ENCODE results near the gene USP43.

GRCh38 chr17:9676084-9676483 is 30.8 kb downstream of the USP43 start:
- TF ChIP-seq POLR2A (IDR thresholded peaks at IDR 0.05) (no peak), POLR2AphosphoS5 (IDR thresholded peaks at IDR 0.05) (no peak)
- TF ChIP-seq, protein P1, sequence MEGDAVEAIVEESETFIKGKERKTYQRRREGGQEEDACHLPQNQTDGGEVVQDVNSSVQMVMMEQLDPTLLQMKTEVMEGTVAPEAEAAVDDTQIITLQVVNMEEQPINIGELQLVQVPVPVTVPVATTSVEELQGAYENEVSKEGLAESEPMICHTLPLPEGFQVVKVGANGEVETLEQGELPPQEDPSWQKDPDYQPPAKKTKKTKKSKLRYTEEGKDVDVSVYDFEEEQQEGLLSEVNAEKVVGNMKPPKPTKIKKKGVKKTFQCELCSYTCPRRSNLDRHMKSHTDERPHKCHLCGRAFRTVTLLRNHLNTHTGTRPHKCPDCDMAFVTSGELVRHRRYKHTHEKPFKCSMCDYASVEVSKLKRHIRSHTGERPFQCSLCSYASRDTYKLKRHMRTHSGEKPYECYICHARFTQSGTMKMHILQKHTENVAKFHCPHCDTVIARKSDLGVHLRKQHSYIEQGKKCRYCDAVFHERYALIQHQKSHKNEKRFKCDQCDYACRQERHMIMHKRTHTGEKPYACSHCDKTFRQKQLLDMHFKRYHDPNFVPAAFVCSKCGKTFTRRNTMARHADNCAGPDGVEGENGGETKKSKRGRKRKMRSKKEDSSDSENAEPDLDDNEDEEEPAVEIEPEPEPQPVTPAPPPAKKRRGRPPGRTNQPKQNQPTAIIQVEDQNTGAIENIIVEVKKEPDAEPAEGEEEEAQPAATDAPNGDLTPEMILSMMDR (IDR thresholded peaks at IDR 0.05) = peak in 2 of 6 experiments; percentile 6 to 18
